Measurements from ENCODE around the gene GLB1L2.

GLB1L2 gene

DNA sequence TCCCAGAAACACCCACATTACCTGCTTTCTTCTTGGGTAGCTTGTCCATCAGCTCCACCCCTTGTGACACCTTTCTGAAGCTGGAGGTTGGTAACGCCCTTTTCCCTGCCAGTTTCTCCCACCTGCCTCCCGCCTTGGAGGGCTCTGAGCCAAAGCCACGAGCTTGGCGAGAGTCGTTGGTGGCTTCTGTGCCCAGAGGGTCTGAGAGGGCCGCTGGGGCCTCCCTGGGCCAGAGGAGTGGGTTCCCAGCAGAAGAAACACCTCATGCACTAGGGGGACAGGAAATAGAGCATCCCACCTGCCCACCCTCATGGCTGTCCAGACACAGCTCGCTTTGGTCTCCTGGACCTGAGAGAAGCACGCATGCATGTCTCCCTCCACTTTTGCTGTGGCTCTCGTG is 42.4 kb downstream of the GLB1L2 start:
- DNase-seq, result peak in 3 of 42 donors; percentile 3 to 14 (median 4)
- intact Hi-C loops (cut with DNase I), result no loop called here

DNA sequence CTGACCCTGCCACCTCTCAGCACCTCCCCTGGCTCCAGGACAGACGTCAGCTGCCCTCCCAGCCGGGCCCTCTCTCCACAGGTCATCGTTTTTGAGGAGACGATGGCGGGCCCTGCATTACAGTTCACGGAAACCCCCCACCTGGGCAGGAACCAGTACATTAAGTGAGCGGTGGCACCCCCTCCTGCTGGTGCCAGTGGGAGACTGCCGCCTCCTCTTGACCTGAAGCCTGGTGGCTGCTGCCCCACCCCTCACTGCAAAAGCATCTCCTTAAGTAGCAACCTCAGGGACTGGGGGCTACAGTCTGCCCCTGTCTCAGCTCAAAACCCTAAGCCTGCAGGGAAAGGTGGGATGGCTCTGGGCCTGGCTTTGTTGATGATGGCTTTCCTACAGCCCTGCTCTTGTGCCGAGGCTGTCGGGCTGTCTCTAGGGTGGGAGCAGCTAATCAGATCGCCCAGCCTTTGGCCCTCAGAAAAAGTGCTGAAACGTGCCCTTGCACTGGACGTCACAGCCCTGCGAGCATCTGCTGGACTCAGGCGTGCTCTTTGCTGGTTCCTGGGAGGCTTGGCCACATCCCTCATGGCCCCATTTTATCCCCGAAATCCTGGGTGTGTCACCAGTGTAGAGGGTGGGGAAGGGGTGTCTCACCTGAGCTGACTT is 43.2 kb downstream of the GLB1L2 start:
- peak in 3 of 42 donors; percentile 6 to 17 (median 7) for DNase-seq
- intact Hi-C loops (cut with DNase I), result no loop called here

DNA sequence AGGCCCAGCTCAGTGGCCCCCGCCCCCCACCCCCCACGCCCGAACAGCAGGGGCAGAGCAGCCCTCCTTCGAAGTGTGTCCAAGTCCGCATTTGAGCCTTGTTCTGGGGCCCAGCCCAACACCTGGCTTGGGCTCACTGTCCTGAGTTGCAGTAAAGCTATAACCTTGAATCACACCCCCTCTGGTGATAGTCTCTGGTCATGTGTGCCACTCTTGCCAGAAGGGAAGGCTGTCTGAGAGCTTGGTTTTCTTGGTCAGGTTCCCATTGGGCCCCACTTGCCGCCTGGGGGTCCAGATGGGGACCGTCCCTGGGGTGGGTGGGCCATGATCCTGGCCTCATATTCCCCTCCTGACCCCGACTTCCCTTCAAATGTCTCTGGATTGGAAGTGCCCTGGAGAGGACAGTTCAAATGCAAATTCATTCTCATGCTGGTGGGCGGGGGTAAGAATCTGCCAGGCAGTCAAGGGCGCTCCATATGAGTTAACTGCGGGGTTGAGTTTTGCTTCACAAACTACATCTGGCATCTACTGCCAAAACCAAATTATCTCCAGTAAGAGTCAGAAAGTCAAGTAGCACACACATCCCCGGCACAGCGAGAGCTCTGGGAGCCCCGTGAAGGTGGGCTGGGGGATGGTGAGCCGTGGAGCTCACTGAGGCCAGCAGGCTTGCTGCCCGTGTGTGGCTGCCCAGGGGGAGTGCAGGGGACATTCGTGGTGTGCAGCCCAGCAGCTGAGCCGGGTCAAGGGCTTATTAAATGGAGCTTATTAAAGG is 44.5 kb downstream of the GLB1L2 start:
- intact Hi-C loops (cut with DNase I), result no loop called here
- peak in 9 of 42 donors; percentile 4 to 59 (median 40) for DNase-seq

DNA sequence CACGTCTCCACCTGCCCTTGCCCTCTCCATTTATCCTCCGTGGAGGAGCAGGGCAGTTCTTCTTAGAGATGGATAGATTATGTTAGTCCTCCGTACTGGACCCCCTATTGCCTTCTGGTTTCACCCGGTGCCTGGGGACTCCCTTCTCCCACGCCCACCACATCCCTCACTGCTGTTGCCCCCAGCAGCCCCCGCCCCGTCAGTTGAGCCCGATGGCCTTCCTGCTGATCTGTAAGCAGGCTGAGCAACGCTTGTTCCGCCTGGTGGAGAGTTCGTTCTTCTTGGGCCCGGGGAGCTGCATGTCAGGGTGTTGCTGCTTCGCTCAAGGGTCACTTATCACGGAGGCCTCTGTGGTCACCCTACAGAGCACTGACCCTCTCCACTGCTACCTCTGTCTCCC is 46.1 kb downstream of the GLB1L2 start:
- peak in 1 of 42 donors; percentile 15 for DNase-seq
- intact Hi-C loops (cut with DNase I), result no loop called here

DNA sequence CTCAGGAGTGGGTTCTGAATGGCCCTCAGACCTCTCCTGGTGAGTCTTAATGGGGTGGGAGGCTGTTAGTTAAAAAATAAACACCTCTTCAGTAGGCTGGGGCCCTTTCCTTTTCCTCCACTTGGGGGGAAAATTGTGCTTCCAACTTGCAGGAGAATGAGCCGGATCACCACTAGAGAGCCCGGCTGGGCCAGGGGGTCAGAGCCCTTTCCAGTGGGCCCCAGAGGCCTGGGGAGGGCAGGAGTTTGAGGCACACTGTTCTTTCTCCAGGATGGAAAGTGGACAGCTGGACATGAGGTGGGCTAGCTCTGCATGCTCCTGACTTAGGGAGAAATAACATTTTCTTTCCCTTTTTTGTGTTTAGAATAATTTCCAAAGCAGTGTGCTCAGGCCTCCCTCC is 47.5 kb downstream of the GLB1L2 start:
- DNase-seq, result no peak
- intact Hi-C loops (cut with DNase I), result no loop called here

DNA sequence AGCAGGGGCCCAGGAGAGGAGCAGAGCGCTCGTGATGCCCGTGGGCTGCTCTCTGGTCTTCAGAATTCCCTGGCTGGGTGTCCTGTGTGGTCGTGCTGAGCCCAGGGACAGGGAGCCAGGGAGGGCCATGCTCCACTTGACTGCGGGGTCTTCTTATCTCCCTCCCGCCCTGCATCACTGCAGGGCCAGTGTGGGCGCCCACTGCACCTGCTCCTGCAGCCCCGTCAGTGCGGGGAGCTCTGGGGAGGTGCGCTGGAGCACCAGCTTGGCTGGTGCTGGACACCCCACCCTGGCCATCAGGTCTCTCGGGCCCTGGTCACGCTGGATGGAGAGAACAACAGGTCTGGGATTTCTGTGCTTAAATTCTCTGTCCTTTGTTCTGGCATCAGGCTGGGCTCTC is 48.4 kb downstream of the GLB1L2 start:
- no peak for DNase-seq
- intact Hi-C loops (cut with DNase I), result no loop called here

DNA sequence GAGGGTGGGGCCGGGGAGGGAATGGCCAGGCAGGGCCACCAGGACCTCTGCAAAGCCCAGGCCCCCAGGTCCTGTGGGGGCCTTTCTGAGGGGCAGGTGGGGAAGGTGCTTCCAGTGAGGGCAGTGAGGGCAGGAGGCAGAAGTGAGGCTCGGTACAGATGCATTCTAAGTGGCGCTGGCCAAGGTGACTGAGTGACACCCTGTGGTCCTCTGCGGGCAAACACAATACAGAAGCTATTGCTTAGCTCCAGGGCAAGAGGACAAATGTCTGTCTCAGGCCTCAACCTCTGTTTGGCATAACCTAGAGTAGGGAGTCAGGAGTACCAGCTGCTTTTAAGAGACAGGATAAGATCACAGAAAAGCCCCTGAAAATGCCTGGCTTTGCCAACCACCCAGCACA is 49.0 kb downstream of the GLB1L2 start:
- DNase-seq, result no peak
- intact Hi-C loops (cut with DNase I), result no loop called here

DNA sequence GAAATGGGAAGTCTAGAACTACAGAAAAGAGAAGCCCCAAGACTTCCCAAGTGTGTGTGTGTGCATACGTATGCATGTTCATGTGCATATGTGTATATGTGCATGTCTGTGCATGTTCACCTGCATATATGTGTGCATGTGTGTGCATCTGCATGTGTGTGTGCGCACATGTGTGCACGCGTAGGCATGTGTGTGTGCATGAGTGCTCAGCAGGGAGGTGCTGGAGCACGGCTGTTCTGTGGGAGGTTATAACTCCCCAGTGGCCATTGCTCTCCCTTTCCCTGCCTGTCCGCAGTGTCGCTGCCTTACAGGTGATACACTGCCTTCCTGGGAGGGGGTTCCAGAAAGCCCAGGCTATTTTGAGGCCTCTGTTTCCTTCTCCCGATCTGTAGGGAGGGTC is 50.5 kb downstream of the GLB1L2 start:
- DNase-seq, result no peak
- intact Hi-C loops (cut with DNase I), result no loop called here

DNA sequence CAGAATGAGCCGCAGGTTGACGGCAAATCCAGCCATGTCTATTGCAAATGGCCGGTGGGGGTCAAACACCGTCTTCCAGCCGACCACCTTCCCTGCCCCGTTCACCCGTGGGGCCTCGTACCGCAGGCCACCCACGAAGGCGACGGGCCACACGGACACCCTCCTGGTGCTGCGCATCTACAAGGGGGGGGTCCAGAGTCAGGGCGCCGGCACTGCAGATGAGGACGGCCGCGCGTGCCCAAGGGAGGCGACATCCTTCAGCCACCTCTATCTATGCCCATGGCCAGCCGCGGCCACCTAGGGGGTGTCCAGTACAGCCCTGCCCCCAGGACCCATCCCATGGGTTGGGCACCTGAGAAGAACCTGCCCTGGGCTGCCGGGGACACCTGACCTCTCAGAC is 51.0 kb downstream of the GLB1L2 start:
- intact Hi-C loops (cut with DNase I), result no loop called here
- DNase-seq, result no peak

DNA sequence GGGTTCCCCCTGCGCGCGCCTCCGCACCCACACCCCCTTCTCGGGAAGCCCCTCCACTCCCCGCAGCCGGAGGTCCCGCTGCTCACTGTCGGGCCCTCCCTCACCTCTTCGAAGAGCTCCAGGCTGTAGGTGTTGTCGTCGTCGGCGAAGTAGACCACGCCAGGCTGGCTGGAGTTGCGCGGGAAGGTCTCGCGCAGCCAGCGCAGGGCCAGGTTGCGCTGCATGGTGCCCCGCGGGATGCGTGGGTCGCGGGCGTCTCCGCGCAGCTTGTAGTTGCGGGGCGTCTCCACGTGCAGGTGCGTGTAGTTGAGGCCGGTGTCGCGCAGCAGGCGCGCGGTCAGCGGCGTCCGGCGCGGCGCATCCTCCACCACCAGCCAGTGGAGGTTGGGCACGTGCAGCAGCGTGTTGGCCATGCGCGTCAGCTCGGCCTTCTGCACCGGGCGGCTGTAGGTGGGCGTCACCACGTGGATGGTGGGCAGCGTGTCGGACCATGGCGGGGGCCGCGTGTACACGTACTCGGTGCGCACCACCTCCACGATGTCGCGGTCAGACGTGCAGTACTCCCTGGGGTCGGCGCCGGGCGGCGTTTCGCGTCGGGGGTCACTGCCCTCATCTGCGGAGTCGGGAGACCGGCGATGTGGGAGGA is 51.9 kb downstream of the GLB1L2 start:
- DNase-seq, result no peak
- intact Hi-C loops (cut with DNase I), result no loop called here

DNA sequence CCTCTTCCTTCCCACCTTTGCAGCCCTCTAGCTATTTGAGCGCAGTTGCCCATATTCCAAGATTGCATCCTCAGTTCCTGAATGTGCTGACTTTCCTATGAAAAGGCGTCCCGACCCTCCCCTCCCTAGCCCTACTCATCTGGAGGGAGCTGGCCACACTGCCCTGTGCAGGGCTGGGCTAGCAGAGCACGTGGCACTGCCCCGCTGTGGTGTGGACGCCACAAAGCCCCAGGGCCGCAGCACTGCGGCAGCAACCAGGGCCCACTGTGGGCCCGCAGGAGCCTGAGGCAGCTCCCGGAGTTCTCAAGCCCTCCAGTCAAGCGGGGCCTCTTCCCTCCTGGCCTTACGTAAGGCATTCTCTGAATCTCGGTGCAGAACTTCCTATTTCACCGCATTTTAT is 52.6 kb downstream of the GLB1L2 start:
- intact Hi-C loops (cut with DNase I), result no loop called here
- DNase-seq, result no peak

DNA sequence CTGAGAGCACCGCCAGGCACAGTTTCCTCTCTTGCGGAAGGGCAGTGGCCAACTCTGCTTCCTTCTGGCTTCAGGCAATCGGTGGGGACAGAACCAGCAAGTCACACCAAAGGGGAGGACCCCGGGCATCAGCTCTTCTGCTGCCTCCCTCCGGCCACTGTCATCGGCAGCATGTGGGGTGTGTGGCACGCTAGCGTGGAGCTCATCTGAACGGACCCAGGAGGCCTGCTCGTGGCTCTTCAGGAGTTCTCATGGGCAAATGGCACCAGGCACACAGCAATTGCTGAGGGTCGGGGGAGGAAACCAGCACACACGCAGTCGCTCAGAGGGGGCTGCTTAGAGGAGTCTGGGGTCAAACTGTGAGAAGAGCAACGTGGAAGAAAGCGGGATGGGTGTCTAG is 53.4 kb downstream of the GLB1L2 start:
- no peak for DNase-seq
- intact Hi-C loops (cut with DNase I), result no loop called here

DNA sequence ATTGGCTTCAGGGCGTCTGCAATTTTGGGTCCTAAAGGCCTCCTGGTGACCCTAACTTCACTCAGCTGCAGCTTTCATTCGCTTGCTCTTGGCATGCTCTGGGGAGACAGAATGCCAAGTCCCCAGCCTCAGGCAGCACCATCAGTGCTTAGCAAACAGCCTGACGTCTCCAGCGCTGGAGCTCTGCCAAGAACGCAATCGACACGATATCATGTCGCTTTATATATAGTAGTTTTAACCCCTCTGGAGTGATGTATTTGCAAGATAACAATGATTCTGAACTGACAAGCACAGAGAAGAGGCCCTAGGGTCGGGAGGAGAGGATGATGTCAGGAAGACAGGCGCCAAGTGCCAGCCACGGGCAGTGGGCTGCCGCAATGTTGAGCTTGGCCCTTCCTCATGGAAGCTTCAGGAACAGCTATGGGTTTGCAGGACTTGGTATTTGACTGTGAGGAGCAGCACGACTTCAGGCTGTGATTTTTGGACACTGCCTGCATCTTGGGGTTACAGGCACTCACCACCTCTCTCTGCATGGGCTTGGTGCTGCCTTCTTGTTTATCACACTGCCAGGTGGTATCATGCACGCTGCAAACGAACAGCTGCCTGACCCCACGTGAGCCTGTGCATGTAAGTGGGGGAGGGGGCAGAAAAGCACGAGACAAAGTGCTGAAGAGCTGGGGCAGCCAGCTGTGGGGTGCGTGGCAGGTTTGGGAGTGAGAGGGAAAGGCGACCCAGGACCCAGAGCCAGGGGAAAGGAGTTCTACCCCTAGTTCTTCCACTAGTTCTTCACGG is 54.2 kb downstream of the GLB1L2 start:
- intact Hi-C loops (cut with DNase I), result no loop called here
- DNase-seq, result peak in 41 of 42 donors; percentile 33 to 85 (median 63)

DNA sequence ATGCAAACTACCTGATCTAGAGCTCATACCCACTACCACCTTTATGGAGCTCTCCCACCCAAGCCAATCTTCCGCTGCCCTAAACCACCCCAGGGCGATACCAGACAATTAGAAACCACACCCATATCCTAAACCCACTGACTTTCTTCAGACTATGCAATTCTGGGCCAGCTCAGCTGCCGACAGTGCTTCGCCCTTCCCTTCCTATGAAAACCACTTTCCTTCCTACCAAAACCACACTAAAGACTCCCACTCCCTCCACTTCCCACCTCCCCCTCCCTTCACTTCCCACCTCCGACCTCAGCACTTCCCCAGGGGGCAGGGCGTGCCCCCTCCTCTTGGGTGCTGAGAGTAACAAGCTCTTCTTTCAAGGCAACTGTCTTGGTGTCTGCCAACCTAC is 55.2 kb downstream of the GLB1L2 start:
- DNase-seq, result no peak
- intact Hi-C loops (cut with DNase I), result no loop called here

DNA sequence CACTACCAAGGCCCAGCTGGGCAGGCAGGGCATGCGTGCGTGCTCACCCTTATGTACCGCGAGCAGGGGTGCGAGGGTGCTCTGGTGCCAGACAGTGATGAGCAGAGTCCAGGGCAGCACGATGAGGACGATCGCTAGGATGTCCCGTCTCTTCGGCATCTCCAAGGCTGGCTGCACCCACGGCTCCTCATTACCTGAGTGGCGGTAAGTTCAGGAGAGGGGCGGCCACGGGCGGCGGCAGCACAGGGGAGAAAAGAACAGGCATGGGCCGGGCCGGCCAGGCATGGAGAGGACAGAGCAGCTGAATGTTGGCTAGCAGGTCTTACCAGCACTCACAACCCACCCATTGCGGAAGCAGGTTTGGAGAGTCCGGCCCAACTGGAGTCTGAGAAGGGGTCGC is 55.7 kb downstream of the GLB1L2 start:
- intact Hi-C loops (cut with DNase I), result no loop called here
- no peak for DNase-seq

DNA sequence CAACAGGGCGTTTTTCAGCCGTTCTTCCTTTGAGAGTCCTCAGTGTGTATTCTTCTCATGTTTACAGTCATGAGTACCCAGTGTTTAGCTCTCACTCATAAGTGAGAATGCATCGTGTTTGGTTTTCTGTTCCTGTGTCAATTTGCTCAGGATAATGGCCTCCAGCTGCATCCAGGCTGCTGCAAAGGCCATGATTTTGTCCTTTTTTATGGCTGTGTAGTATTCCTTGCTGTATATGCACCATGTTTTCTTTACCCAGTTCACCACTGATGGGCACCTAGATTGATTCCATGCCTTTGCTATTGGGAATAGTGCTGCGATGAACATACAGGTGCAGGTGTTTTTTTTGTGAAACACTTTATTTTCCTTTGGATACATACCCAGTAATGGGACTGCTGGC is 56.8 kb downstream of the GLB1L2 start:
- DNase-seq, result no peak
- intact Hi-C loops (cut with DNase I), result no loop called here

DNA sequence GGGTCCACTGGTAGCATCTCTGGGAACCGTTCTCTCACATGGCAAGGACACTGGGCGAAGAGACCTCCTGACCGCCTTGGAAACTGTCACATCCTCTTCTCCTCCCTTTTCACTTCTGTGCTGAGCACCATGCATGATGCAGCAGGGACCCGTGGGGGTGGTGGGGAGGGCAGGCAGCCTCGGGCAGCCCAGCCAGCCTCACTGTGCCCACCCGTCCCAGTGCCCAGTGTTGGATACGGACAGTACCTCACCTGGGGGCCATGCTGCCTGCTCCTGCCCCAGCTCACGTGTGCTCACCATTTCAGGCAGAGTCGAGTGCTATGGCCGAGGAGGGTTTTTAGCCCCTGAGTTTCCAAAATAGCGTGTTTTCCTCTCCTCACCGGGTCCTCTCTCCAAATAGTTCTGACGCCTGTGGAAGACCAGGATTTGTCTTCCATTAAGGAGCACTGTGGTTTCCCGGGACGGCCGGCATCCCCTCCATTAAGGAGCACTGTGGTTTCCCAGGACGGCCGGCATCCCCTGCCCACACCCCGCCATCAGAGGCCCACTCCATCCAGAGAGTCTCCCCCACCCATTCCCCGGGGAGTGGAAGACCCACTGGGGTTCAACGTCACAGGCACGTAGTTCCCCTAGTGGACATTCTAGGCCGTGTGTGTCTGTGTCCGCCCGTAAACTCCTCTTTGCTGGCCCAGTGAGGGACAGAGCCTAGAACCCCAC is 57.8 kb downstream of the GLB1L2 start:
- no peak for DNase-seq
- intact Hi-C loops (cut with DNase I), result loop anchor here (10.0 kb wide), 1 partner anchor 245 kb away; no protein-coding TSS in a partner anchor

DNA sequence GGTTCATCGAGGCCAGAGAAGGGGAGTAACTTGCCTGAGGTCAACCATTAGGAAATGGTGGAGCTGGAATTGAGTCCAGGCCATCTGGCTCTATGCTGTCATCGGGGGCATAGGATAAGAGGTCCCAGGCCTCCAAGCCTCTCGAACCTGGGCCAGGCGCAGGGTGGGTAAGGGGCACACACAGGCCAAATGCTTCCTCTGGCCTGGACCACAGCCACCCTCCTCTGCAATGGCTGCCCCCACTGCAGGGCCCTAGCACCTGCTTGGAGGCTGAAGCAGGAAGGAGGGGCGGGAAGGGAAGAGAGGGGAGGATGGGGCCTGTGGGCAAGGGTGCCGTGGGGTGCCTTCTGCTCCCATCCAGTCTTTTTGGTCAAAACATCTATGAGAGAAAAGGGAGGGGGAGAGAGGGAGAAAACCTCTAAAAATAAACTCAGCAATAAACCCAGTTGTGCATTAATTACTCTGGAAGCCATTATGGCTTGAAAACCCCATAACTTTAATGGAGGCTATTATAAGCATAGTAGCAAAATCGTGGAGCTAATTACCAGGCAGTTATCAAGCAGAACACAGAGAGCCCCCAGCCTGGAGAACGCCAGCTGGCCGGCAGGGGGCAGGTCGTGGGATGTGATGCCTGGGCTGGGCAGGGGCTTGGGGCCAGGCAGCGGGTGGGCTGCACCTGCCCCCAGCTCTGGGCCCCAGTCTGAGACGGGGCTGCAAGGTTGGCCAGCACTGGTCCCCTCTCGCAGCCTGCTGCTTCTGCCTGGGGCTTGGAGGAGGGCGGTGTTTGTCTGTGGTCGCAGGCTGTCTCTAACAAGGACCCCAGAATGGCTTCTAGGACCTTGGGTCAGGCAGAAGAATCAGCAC is 59.1 kb downstream of the GLB1L2 start:
- intact Hi-C loops (cut with DNase I), result loop anchor here (10.0 kb wide), 1 partner anchor 244 kb away; no protein-coding TSS in a partner anchor
- no peak for DNase-seq

Data from head of caudate nucleus (tissue), 42 donors.